Measurements from ENCODE around the gene FANCC. TPM values are rescaled to one million over a fixed set of nuclear protein-coding genes. Genes with fewer than 3 reads are reported as not detected.

The FANCC gene
- total and polyA plus RNA-seq, 2 of the 4 experiments (the other 2 are of a cell fraction) = 4.7 to 6.3 TPM

GRCh38 chr9:95055334-95055850, 262.1 kb downstream of the FANCC start:
- intact Hi-C loops (cut with micrococcal nuclease) (loop anchor here (5.0 kb wide), 1 partner anchor 133 kb away; no protein-coding TSS in a partner anchor), in situ Hi-C loops (cut with MboI; ENCODE audit: low sequenced_read_pairs) (no loop called here), dilution Hi-C loops (cut with HindIII; ENCODE audit: low sequenced_read_pairs, unreplicated experiment) (no loop called here)
- Histone ChIP-seq H3K4me3 (ENCODE audit: insufficient read depth, low read depth, low read length) (peak overlapping the region; percentile 7; the same call in 1 of the 2 replicates), H4K8ac (ENCODE audit: low read depth in 2 of 2, low read length in 2 of 2) (peak overlapping the region; percentile 95 to 96), H4K91ac (ENCODE audit: insufficient read depth, low read depth, low read length) (peak overlapping the region; percentile 99), H2BK20ac (ENCODE audit: low read depth, low read length) (peak overlapping the region; percentile 97), H3K9ac (ENCODE audit: low read depth, low read length) (peak overlapping the region; percentile 97), H3K4me2 (ENCODE audit: low read depth, low read length) (peak overlapping the region; percentile 93), H3K36me3 (ENCODE audit: control insufficient read depth, insufficient read depth, low read length) (peaks cover 4% of the 10 kb centered on the region; the same call in 1 of the 2 replicates), H3K9me1 (ENCODE audit: insufficient read depth, low read length) (peaks cover 12% of the 10 kb centered on the region), H3K9me3 (ENCODE audit: control insufficient read depth, insufficient read depth, low read length) (no peaks in the 10 kb centered on the region), H3K23ac (ENCODE audit: low read depth, low read length) (peak overlapping the region; percentile 98), H3K56ac (ENCODE audit: extremely low read depth, insufficient read depth, low read length) (peak overlapping the region; percentile 98), H2AFZ (replicated peaks; ENCODE audit: low read length, poor library complexity) (no peak overlapping the region), H3K79me1 (ENCODE audit: low read depth in 1 of 2, low read length in 2 of 2) (peaks cover 11 to 65% of the 10 kb centered on the region in 2 experiments; a peak in 3 of 4 replicates), H4K5ac (ENCODE audit: low read depth, low read length) (peak overlapping the region; percentile 98), H2AK5ac (ENCODE audit: low read depth, low read length) (peak overlapping the region; percentile 97), H2BK5ac (ENCODE audit: low read depth, low read length, poor library complexity, severe bottlenecking) (peak overlapping the region; percentile 98), H3K27me3 (ENCODE audit: control insufficient read depth, insufficient read depth, low read length) (no peaks in the 10 kb centered on the region), H4K20me1 (ENCODE audit: insufficient read depth, low read length) (peaks cover 54% of the 10 kb centered on the region), H3K27ac (ENCODE audit: insufficient read depth, low read length) (peak overlapping the region; percentile 98), H3K18ac (ENCODE audit: low read depth, low read length) (peak overlapping the region; percentile 98), H2BK120ac (ENCODE audit: low read depth, low read length) (peak overlapping the region; percentile 99), H3K4ac (ENCODE audit: low read depth, low read length) (peak overlapping the region; percentile 97), H3K4me1 (ENCODE audit: control insufficient read depth, insufficient read depth, low read length) (peaks cover 31% of the 10 kb centered on the region), H2AK9ac (replicated peaks; ENCODE audit: low read depth, low read length, poor library complexity) (peak overlapping the region; percentile 69), H2BK15ac (ENCODE audit: low read depth, low read length) (peak overlapping the region; percentile 77; the same call in 2 of the 3 replicates), H3K14ac (replicated peaks; ENCODE audit: low read depth, low read length) (peak overlapping the region; percentile 98)
- no peak for DNase-seq
- TF ChIP-seq RAD21 (IDR thresholded peaks at IDR 0.05; ENCODE audit: low read length) (no peak), RCOR1 (IDR thresholded peaks at IDR 0.05; ENCODE audit: insufficient replicate concordance, low read length) (no peak), CEBPB (IDR thresholded peaks at IDR 0.05; ENCODE audit: low read depth, low read length) (no peak), POLR2A (IDR thresholded peaks at IDR 0.05; ENCODE audit: low read depth, low read length) (no peak), CHD1 (IDR thresholded peaks at IDR 0.05; ENCODE audit: low read depth, low read length) (no peak), NFE2L2 (IDR thresholded peaks at IDR 0.05; ENCODE audit: low read depth, low read length) (no peak), FOS (IDR thresholded peaks at IDR 0.05; ENCODE audit: low read depth, low read length) (no peak), MAZ (IDR thresholded peaks at IDR 0.05; ENCODE audit: borderline replicate concordance, low read depth, low read length) (no peak), MAFK (IDR thresholded peaks at IDR 0.05; ENCODE audit: low read depth, low read length) (no peak), CTCF (conservative IDR thresholded peaks at IDR 0.05; ENCODE audit: low read depth, low read length) (no peak), MXI1 (IDR thresholded peaks at IDR 0.05; ENCODE audit: borderline replicate concordance, low read depth, low read length) (no peak), USF2 (IDR thresholded peaks at IDR 0.05; ENCODE audit: low read depth, low read length) (no peak), SMC3 (IDR thresholded peaks at IDR 0.05; ENCODE audit: low read depth, low read length) (no peak), ELK1 (IDR thresholded peaks at IDR 0.05; ENCODE audit: borderline replicate concordance, low read depth, low read length) (no peak), RFX5 (IDR thresholded peaks at IDR 0.05; ENCODE audit: low read depth, low read length) (no peak), BHLHE40 (IDR thresholded peaks at IDR 0.05; ENCODE audit: low read depth, low read length) (no peak)
- ChIA-PET POLR2A (ENCODE audit: unreplicated experiment) (no interaction called here), CTCF (no interaction called here)
- ATAC-seq (ENCODE audit: low read depth) = no peak
- BruUV-seq (replicated peaks) = no TSS peak
- WGBS, 2 experiments (ENCODE audit: extremely low coverage in 2 of 2, insufficient read length in 1 of 2) = no CpG with 5 or more reads among the region's 6 CpGs

Data from IMR-90 (cell line).